MCF 10A (cell line): ENCODE measurements around the gene GOLGA6A. TPM values are rescaled to one million over a fixed set of nuclear protein-coding genes. Genes with fewer than 3 reads are reported as not detected.
A peak's percentile ranks its signal among the peaks of the same experiment; 100 is the strongest.

Source experiments
- BruUV-seq: library from RNA; stranded (reverse); fragments of 400-500 nt; replicated peaks from 2 replicates; lab custom pipeline; 2021; lab: Mats Ljungman, UMichigan
- CTCF ChIA-PET: fragments of 300-600 bp; sonication (Branson Sonifier 250); formaldehyde crosslinking; extraction: SDS; loops from one replicate; lab custom pipeline; 2021; ENCODE audit warnings: antibody characterized with exemption, inconsistent platforms; lab: Yijun Ruan, JAX
- POLR2A ChIA-PET: fragments of 300-600, 350-650 bp; sonication (Branson Sonifier 250); formaldehyde crosslinking; extraction: SDS; loops from one replicate; lab custom pipeline; 2020; ENCODE audit warnings: antibody characterized with exemption, inconsistent platforms; lab: Yijun Ruan, JAX
- DNase-seq: peaks from one replicate; pipeline ENCODE4 v3.0.0-alpha.2; 2018; ENCODE audit not compliant: unreplicated experiment
- H3K27ac Mint-ChIP-seq: one replicate; pipeline ENCODE4 v1.8.0; 2022; ENCODE audit warnings: mild to moderate bottlenecking, low read depth, mixed read lengths; ENCODE audit not compliant: unreplicated experiment
- H3K27me3 Mint-ChIP-seq: one replicate; pipeline ENCODE4 v1.8.0; 2022; ENCODE audit warnings: mixed read lengths; ENCODE audit not compliant: insufficient read depth, unreplicated experiment
- H3K36me3 Mint-ChIP-seq: one replicate; pipeline ENCODE4 v1.8.0; 2022; ENCODE audit warnings: mild to moderate bottlenecking, moderate library complexity, mixed read lengths; ENCODE audit not compliant: insufficient read depth, unreplicated experiment
- H3K4me1 Mint-ChIP-seq: one replicate; pipeline ENCODE4 v1.8.0; 2022; ENCODE audit warnings: mixed read lengths; ENCODE audit not compliant: insufficient read depth, unreplicated experiment
- H3K4me3 Mint-ChIP-seq: one replicate; pipeline ENCODE4 v1.8.0; 2022; ENCODE audit warnings: mild to moderate bottlenecking, moderate library complexity, mixed read lengths; ENCODE audit not compliant: unreplicated experiment
- H3K9me3 Mint-ChIP-seq: one replicate; pipeline ENCODE4 v1.8.0; 2022; ENCODE audit warnings: mixed read lengths; ENCODE audit not compliant: unreplicated experiment
- intact Hi-C: fragments of 100-400 bp; cut with micrococcal nuclease; formaldehyde crosslinking; loops from 2 replicates; pipeline ENCODE4 v1.14.1; 2022
- total RNA-seq: library from RNA; stranded (reverse); gene quantifications from 2 replicates; pipeline ENCODE4 v1.2.3, GENCODE V29; 2022
- TF ChIP-seq, protein P1 (sequence below): fragments of 200-600 bp; IDR thresholded peaks from one replicate; pipeline ENCODE4 v1.8.0; 2022; ENCODE audit warnings: antibody characterized with exemption, mild to moderate bottlenecking; ENCODE audit not compliant: unreplicated experiment

The GOLGA6A gene
- total RNA-seq, 1 experiment from 2014 or later, result not detected

DNA sequence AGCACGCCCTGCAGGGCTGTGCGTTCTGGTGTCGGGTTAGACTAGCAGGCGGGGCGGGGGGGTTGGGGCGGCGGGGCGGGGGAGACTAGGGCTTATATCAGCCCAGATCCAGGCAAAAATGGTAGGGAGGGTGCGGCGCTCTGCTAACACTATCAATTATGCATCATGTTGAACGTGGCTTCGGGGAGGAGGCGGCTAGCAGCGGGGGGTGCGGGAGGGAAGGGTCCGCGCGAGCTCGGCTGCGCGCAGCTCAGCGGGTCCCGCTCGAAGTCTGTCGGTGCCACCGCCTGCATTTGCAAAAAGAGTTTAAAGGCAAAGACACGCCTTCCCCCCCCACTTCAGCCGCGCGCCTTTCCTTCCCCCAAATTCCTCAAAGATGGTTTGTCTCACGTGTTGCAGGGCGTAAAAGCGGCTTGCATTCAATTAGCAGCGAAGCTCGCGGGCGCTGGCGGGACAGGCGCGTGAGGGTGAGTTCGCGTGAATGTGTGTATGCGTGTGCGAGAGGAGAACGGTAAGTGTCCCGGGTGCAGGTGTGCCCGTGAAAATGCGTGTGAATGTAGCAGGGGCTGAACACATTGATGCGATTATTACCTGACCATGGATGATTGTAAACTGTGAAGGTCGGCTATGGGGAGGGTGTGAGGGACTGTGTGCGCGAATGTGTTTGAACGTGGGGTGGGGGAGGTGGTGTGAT, 48.0 kb upstream of the GOLGA6A start, which contains the start of gene ISLR2:
Gene ISLR2, plus strand, starts transcription at position 432 of the 694 bp plus-strand sequence. CDS start 2,169 bp downstream, outside the sequence.
- intact Hi-C loops, result no loop called here
- H3K27ac Mint-ChIP-seq, result no peak within 1 kb of the TSS
- H3K27me3 Mint-ChIP-seq, result peaks cover 64% of the 10 kb centered on the region
- ChIA-PET CTCF (interaction anchor here (1.0 to 5.2 kb wide), 5 partner anchors 11 to 199 kb away, joined by 3 to 55 read pairs (median 7); no protein-coding TSS in a partner anchor), POLR2A (no interaction called here)
- BruUV-seq, result no TSS peak
- H3K9me3 Mint-ChIP-seq, result no peaks in the 10 kb centered on the region
- peak within 1 kb of the TSS; percentile 4 for H3K4me3 Mint-ChIP-seq
- H3K4me1 Mint-ChIP-seq, result no peaks in the 10 kb centered on the region
- DNase-seq, result no peak
- TF ChIP-seq, protein P1, sequence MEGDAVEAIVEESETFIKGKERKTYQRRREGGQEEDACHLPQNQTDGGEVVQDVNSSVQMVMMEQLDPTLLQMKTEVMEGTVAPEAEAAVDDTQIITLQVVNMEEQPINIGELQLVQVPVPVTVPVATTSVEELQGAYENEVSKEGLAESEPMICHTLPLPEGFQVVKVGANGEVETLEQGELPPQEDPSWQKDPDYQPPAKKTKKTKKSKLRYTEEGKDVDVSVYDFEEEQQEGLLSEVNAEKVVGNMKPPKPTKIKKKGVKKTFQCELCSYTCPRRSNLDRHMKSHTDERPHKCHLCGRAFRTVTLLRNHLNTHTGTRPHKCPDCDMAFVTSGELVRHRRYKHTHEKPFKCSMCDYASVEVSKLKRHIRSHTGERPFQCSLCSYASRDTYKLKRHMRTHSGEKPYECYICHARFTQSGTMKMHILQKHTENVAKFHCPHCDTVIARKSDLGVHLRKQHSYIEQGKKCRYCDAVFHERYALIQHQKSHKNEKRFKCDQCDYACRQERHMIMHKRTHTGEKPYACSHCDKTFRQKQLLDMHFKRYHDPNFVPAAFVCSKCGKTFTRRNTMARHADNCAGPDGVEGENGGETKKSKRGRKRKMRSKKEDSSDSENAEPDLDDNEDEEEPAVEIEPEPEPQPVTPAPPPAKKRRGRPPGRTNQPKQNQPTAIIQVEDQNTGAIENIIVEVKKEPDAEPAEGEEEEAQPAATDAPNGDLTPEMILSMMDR, result no peak
- H3K36me3 Mint-ChIP-seq, result peaks cover 6% of the 10 kb centered on the region

DNA sequence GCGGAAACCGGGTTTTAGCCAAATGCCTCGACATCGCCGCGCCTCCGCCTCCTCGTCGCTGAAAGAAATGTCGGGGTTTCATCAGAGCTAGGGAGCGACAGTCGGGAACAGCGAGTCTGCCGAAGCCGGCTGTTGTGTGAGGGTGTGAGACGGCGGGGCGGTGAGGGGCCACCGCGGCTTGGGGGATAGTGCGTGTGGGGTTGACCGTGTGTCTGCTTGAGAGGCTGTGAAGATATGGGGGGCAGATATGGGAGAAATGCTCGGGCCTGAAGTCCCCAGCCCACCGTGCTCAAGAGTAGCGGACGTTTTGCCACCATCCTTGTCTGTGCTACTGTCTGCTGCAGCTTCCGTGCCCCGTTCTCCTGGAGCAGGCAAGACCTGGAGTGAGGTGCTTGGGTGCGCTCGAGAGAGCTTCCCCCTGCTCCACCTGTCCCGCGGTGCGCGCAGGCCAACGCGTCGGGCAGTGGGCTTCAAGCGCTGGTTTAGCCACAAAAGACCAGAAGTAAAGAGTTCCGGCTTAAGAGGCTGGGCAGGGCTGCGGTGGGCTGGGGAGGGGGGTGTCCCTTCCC, 47.3 kb upstream of the GOLGA6A start:
- BruUV-seq, result no TSS peak
- CTCF ChIA-PET, result interaction anchor here (0.5 to 5.2 kb wide), 8 partner anchors 12 to 390 kb away, joined by 3 to 55 read pairs (median 4); no protein-coding TSS in a partner anchor
- TF ChIP-seq, protein P1, result no peak
- peaks cover 6% of the 10 kb centered on the region for H3K36me3 Mint-ChIP-seq
- no peak overlapping the region for H3K27ac Mint-ChIP-seq
- H3K27me3 Mint-ChIP-seq, result peaks cover 69% of the 10 kb centered on the region
- POLR2A ChIA-PET, result no interaction called here
- no peaks in the 10 kb centered on the region for H3K9me3 Mint-ChIP-seq
- intact Hi-C loops, result loop anchor here (5.0 kb wide), 1 partner anchor 157 kb away; no protein-coding TSS in a partner anchor
- H3K4me1 Mint-ChIP-seq, result no peaks in the 10 kb centered on the region
- H3K4me3 Mint-ChIP-seq, result peak overlapping the region; percentile 4
- no peak for DNase-seq

DNA sequence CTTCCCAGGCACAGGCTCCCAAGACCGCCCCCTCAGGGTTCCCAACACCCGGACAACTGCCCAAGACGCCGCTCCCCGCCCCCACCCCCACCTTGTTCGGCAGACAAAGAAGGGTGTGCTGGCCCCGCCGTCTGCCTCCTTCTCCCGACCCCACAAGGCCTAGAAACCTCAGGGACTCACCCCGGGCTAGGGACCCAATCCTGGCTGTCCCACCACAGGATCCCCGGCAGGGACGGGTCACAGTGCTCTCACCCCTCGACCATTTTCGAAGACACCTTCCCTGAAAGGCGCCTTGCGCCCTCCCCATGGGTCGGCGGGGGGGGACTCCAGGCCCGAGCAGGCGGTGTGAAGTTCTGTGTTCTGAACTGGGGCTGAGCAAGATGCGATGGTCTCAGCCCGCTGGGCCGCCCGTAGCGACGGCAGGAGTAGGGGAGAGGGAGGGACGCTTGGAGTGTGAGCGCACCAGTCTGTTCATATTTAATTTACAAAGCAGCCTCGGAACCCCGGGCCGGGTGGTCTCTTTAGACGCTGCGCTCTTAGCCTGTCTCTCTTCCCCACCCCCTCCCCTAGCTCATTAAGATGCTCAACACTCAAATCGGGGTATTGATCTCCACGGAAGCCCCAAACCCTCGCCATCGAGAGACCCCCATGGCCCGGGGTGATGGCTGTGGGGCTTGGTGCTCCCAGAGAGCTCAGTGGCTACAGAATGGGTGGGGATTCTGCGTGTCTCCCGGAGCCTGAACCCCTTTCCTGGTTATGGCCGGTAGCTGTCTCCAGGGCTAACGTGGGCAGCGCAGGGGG, 46.6 kb upstream of the GOLGA6A start:
- DNase-seq, result no peak
- no TSS peak for BruUV-seq
- peak overlapping the region; percentile 4 for H3K4me3 Mint-ChIP-seq
- H3K27me3 Mint-ChIP-seq, result peaks cover 74% of the 10 kb centered on the region
- ChIA-PET CTCF (interaction anchor here (0.5 to 5.2 kb wide), 21 partner anchors 10 to 1146 kb away, joined by 3 to 55 read pairs (median 3); no protein-coding TSS in a partner anchor), POLR2A (no interaction called here)
- intact Hi-C loops, result loop anchor here (1.0 to 5.0 kb wide), 2 partner anchors 50 to 157 kb away; no protein-coding TSS in a partner anchor
- H3K27ac Mint-ChIP-seq, result no peak overlapping the region
- TF ChIP-seq, protein P1, result no peak
- H3K4me1 Mint-ChIP-seq, result no peaks in the 10 kb centered on the region
- H3K36me3 Mint-ChIP-seq, result peaks cover 6% of the 10 kb centered on the region
- H3K9me3 Mint-ChIP-seq, result no peaks in the 10 kb centered on the region
